HL-60 (cell line): Measurements from ENCODE around the gene NSMF.

ENCODE experiments used
- DNase-seq, 2 experiments: peaks; one replicate each; pipeline ENCODE4 v3.0.0-alpha.2; 2010 to 2020; ENCODE audit warnings: low read depth in 1 of 2, low spot score in 1 of 2
- H3K27ac ChIP-seq: fragments of 250-450 bp; sonication (Bioruptor Pico); replicated peaks from 2 replicates; pipeline ENCODE4 v1.5.1; 2020; ENCODE audit warnings: mild to moderate bottlenecking, moderate library complexity
- H3K27me3 ChIP-seq: fragments of 250-450 bp; sonication (Bioruptor Pico); 2 replicates; pipeline ENCODE4 v1.5.1; 2021; ENCODE audit warnings: mild to moderate bottlenecking, moderate library complexity; ENCODE audit not compliant: insufficient read depth, poor library complexity, severe bottlenecking
- H3K4me3 ChIP-seq: replicated peaks from 2 replicates; pipeline ENCODE4 v1.5.1; 2011; ENCODE audit warnings: mild to moderate bottlenecking, control low read depth, low read length; ENCODE audit not compliant: insufficient read depth
- GABPA ChIP-seq: IDR thresholded peaks from 2 replicates; pipeline ENCODE4 v1.6.1; 2012; ENCODE audit warnings: low read depth
- POLR2AphosphoS5 ChIP-seq: IDR thresholded peaks from 2 replicates; pipeline ENCODE4 v1.6.1; 2012; ENCODE audit warnings: low read depth
- SPI1 ChIP-seq: IDR thresholded peaks from 2 replicates; pipeline ENCODE4 v1.6.1; 2012; ENCODE audit warnings: low read depth, mild to moderate bottlenecking, borderline replicate concordance
- TF ChIP-seq, protein P1 (sequence below): IDR thresholded peaks from 2 replicates; pipeline ENCODE4 v1.6.1; 2012; ENCODE audit warnings: low read depth; ENCODE audit not compliant: insufficient replicate concordance
- TF ChIP-seq, protein P2 (sequence below): IDR thresholded peaks from one replicate; pipeline ENCODE4 v1.5.1; 2011; ENCODE audit warnings: low read length, control low read depth, inconsistent platforms; ENCODE audit not compliant: insufficient read depth

NSMF gene

DNA sequence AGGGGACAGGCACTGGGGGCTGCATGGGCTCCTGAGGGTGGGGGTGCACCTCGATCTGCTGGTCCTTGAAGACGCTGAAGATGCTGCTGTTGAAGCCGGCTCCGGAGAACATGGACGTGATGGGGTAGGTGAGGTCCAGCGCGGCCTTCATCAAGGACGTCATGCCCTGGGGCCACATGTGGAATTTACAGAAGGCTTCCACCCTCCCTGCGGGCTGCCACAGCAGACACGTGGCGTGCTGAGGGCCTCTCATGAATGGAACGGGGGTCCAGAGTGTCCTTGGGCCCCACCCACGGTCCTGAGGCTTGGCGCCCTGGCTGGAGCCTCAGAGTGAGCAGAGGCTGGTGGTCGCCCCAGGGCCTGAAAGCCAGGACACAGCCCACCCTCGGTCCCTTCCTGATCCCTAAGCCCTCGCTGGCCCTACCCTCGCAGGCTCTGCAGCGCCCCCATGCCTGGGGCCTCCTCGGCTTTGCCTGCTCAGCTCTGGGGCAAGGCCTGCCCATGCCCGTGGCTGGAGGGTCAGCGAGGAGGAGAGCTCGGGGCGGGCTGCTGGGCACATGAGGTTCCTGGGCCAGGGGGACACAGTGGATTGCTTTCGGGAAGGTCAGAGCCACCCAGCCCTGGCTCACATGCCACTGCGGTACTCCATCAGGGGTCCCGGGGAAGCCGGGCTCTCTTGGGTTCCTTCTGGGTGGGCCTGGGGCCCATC is 5.3 kb upstream of the NSMF start:
- Histone ChIP-seq H3K4me3 (no peak overlapping the region), H3K27me3 (no peaks in the 10 kb centered on the region), H3K27ac (no peak overlapping the region)
- TF ChIP-seq, protein P1, sequence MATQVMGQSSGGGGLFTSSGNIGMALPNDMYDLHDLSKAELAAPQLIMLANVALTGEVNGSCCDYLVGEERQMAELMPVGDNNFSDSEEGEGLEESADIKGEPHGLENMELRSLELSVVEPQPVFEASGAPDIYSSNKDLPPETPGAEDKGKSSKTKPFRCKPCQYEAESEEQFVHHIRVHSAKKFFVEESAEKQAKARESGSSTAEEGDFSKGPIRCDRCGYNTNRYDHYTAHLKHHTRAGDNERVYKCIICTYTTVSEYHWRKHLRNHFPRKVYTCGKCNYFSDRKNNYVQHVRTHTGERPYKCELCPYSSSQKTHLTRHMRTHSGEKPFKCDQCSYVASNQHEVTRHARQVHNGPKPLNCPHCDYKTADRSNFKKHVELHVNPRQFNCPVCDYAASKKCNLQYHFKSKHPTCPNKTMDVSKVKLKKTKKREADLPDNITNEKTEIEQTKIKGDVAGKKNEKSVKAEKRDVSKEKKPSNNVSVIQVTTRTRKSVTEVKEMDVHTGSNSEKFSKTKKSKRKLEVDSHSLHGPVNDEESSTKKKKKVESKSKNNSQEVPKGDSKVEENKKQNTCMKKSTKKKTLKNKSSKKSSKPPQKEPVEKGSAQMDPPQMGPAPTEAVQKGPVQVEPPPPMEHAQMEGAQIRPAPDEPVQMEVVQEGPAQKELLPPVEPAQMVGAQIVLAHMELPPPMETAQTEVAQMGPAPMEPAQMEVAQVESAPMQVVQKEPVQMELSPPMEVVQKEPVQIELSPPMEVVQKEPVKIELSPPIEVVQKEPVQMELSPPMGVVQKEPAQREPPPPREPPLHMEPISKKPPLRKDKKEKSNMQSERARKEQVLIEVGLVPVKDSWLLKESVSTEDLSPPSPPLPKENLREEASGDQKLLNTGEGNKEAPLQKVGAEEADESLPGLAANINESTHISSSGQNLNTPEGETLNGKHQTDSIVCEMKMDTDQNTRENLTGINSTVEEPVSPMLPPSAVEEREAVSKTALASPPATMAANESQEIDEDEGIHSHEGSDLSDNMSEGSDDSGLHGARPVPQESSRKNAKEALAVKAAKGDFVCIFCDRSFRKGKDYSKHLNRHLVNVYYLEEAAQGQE, result no peak
- no peak for TF ChIP-seq GABPA
- no peak for TF ChIP-seq POLR2AphosphoS5
- no peak for DNase-seq

DNA sequence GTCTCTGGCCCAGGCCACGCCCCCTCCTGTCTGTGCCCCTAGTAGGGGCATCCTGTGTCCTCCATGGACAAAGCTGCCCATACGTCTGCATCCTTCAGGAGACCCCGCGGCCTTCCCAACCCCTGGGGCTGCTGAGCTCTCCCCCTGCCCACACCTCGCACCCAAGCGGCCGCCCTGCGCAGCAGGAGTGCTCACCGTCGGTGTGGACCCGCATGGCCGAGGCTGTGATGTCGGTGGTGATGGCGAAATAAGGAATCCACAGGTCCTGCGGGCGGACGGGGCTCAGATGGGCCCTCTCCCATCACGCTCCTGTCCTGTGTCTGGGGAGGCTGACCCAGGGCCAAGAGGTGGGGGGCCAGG is 4.8 kb upstream of the NSMF start:
- no peak for DNase-seq
- H3K4me3 ChIP-seq, result no peak overlapping the region
- H3K27ac ChIP-seq, result no peak overlapping the region
- H3K27me3 ChIP-seq, result no peaks in the 10 kb centered on the region
- TF ChIP-seq GABPA (no peak), POLR2AphosphoS5 (no peak), SPI1 (no peak)
- TF ChIP-seq, protein P1, result no peak
- TF ChIP-seq, protein P2, sequence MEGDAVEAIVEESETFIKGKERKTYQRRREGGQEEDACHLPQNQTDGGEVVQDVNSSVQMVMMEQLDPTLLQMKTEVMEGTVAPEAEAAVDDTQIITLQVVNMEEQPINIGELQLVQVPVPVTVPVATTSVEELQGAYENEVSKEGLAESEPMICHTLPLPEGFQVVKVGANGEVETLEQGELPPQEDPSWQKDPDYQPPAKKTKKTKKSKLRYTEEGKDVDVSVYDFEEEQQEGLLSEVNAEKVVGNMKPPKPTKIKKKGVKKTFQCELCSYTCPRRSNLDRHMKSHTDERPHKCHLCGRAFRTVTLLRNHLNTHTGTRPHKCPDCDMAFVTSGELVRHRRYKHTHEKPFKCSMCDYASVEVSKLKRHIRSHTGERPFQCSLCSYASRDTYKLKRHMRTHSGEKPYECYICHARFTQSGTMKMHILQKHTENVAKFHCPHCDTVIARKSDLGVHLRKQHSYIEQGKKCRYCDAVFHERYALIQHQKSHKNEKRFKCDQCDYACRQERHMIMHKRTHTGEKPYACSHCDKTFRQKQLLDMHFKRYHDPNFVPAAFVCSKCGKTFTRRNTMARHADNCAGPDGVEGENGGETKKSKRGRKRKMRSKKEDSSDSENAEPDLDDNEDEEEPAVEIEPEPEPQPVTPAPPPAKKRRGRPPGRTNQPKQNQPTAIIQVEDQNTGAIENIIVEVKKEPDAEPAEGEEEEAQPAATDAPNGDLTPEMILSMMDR, result no peak

DNA sequence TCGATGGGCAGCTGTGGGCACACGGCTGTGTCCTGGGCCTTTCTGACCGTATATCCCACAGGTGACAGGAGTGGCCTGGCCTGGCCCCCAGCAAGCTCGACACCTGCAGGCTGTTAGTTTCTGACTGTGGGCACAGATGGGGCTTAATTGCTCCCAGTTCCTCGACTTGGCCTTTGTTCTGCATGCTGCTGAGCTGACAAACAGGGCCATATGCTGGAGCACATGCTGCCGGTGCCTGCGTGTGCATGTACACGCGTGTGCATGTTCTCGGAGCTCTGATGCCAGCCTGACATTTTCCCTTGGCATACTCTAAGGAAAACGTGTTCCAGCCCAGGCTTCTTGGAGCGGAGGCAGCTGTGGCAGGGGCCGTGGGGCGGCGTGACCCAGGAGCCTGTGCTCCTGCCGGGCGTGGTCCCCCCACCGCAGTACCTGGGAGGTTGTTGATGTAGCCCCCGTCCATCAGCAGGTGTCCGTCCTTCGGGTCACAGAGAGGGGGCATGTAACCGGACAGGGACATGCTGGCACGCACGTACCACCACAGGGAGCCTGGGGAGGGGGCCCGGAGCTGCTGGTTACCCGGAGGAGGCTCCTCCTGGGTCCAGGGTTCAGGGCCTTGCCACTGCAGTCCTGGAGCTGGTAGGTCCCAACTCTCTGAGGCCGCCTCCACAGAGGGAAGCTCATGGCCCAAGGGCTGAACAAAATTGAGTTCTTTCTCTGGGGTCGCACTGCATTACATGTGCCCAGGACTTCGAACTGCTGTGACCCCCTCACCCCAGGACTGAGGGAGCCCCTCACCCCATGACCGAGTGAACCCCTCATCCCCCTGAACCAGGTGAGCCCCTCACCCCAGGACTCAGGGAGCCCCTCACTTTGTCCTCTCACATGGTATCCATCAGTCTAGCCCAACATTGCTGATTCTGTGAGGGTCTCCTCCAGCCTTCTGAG is 4.1 kb upstream of the NSMF start:
- H3K27me3 ChIP-seq, result no peaks in the 10 kb centered on the region
- TF ChIP-seq GABPA, result no peak
- no peak for TF ChIP-seq POLR2AphosphoS5
- TF ChIP-seq, protein P1, result no peak
- TF ChIP-seq, protein P2, result no peak
- TF ChIP-seq SPI1, result no peak
- H3K4me3 ChIP-seq, result no peak overlapping the region
- DNase-seq, result no peak
- no peak overlapping the region for H3K27ac ChIP-seq
